SK-N-SH (cell line): Measurements from ENCODE around the gene RRP1B.

Source experiments
- CTCF ChIP-seq: fragments of 200-600 bp; sonication (generic); IDR thresholded peaks from 2 replicates; pipeline ENCODE4 v1.6.1; 2017; ENCODE audit warnings: antibody characterized with exemption, mild to moderate bottlenecking, moderate library complexity
- ELF1 ChIP-seq: IDR thresholded peaks from 2 replicates; pipeline ENCODE4 v1.4.0; 2012
- EP300 ChIP-seq, 2 experiments: IDR thresholded peaks; 2 replicates each; pipeline versions ENCODE4 v1.4.0 to v1.6.1; 2012; ENCODE audit warnings: borderline replicate concordance in 1 of 2, low read depth in 1 of 2, low read length in 1 of 2
- FOSL2 ChIP-seq: IDR thresholded peaks from 2 replicates; pipeline ENCODE4 v1.4.0; 2012; ENCODE audit warnings: low read depth, mild to moderate bottlenecking, moderate library complexity, borderline replicate concordance
- FOXJ3 ChIP-seq: sonication (generic); formaldehyde crosslinking; IDR thresholded peaks from 2 replicates; pipeline ENCODE4 v1.5.1; 2020; ENCODE audit warnings: mild to moderate bottlenecking, missing genetic modification reagents
- IRF3 ChIP-seq: fragments of 150-350 bp; IDR thresholded peaks from 2 replicates; pipeline ENCODE4 v1.6.1; 2016; ENCODE audit warnings: mild to moderate bottlenecking, low read depth, low read length
- NRF1 ChIP-seq: IDR thresholded peaks from 2 replicates; pipeline ENCODE4 v1.6.1; 2012; ENCODE audit warnings: low read depth, mild to moderate bottlenecking, low read length
- RCOR1 ChIP-seq: fragments of 150-350 bp; IDR thresholded peaks from 2 replicates; pipeline ENCODE4 v1.6.1; 2017; ENCODE audit warnings: antibody characterized with exemption, low read length
- TCF12 ChIP-seq: IDR thresholded peaks from 2 replicates; pipeline ENCODE4 v1.4.0; 2012
- TEAD4 ChIP-seq: IDR thresholded peaks from 2 replicates; pipeline ENCODE4 v1.4.0; 2012; ENCODE audit warnings: mild to moderate bottlenecking, borderline replicate concordance; ENCODE audit not compliant: insufficient read depth

- TF ChIP-seq CTCF (no peak; the same call in 1 of the 2 replicates), TCF12 (no peak), RCOR1 (no peak), FOSL2 (no peak), NRF1 (no peak), TEAD4 (no peak), IRF3 (no peak), ELF1 (no peak), EP300 (IDR thresholded peaks at IDR 0.05; ENCODE audit: borderline replicate concordance in 1 of 2, low read depth in 1 of 2, low read length in 1 of 2) (no peak), FOXJ3 (no peak)
Measured at GRCh38 chr21:43640400-43640799, 19.0 kb upstream of the RRP1B start.
